ENCODE data around the gene NGRN.

DNA sequence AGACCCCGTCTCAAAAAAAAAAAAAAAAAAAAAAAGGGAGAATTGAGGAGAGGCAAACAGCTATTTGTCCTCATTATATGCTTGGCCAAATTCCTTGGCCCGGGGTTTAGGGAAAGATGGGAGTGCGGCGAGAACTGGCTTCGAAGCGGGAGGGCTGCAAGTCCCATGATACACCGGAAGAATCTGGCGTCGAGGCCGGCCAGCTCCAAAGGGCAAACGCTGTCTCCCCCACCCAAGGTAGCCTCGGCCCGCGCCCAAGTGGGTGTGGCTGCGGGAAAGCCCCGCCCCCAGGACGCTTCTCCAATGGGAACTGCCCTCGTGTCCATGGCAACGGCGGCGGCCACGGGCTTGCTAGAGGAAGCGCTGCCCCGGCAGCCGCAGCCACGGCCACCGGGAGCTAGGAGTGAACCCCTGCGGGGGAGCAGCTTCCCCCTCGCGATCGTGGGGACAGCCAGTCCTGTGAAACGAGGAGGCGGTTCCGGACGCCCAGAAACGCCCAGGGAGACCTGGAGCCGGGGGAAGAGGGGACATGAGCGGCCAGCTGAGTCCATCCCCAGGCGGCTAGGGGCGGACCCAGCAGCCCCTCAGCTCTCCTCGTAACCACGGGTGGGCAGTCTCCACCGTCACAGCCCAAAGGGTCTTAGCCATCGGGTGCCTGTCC is 16.1 kb upstream of the NGRN start, which contains the start of gene TTLL13:
- TF ChIP-seq POLR2AphosphoS5 (IDR thresholded peaks at IDR 0.05; ENCODE audit: low read depth): no peak
- TF ChIP-seq, protein P1, sequence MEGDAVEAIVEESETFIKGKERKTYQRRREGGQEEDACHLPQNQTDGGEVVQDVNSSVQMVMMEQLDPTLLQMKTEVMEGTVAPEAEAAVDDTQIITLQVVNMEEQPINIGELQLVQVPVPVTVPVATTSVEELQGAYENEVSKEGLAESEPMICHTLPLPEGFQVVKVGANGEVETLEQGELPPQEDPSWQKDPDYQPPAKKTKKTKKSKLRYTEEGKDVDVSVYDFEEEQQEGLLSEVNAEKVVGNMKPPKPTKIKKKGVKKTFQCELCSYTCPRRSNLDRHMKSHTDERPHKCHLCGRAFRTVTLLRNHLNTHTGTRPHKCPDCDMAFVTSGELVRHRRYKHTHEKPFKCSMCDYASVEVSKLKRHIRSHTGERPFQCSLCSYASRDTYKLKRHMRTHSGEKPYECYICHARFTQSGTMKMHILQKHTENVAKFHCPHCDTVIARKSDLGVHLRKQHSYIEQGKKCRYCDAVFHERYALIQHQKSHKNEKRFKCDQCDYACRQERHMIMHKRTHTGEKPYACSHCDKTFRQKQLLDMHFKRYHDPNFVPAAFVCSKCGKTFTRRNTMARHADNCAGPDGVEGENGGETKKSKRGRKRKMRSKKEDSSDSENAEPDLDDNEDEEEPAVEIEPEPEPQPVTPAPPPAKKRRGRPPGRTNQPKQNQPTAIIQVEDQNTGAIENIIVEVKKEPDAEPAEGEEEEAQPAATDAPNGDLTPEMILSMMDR (IDR thresholded peaks at IDR 0.05; ENCODE audit: insufficient read depth, low read length): no peak

Data from HL-60 (cell line).